NB4 (cell line): Measurements from ENCODE around the gene SCO2.

Experiments
- MYC ChIP-seq: IDR thresholded peaks from 2 replicates; pipeline ENCODE4 v1.6.1; 2011; ENCODE audit warnings: low read depth, low read length
- TF ChIP-seq, protein P1 (sequence below): IDR thresholded peaks from one replicate; pipeline ENCODE4 v1.5.1; 2012; ENCODE audit warnings: low read depth, low read length
- TF ChIP-seq, protein P2 (sequence below): IDR thresholded peaks from 2 replicates; pipeline ENCODE4 v1.6.1; 2011; ENCODE audit warnings: low read depth, low read length

DNA sequence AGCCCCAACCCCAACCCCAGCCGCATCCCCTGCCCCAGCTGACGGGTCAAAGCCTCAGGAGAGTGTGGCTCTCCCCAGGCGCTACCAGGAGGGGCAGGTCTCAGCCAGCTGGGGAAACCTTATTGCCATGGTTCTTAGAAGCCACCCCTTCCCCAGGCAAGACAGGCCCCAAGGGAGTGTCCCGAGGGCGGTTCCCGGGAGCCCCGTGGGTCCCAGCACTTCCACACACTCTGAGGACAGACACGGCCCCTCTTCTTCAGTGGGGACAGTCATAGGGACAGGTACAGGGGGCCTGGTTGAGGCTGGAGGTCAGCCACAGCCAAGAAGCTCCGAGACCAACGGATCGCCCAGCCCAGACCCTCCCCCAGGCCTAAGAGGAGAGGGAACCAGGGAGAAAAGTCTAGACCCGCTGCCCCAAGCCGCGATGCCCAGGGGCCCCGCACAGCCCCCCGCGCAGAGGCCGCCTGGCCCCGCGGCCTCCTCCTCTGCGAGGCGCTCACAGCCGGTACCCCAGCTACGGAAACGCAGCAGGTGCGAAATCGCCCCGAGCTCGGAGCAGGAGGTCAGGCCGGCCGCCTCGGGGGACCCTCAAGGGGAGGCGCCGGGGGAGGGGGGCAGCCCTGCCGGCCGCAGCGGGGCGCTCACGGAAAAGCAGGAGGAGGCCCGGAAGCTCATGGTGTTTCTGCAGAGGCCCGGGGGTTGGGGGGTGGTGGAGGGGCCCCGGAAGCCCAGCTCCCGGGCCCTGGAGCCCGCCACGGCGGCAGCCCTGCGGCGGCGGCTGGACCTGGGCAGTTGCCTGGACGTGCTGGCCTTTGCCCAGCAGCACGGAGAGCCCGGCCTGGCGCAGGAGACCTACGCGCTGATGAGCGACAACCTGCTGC lies 22.9 kb upstream of the SCO2 start:
- TF ChIP-seq, protein P1, sequence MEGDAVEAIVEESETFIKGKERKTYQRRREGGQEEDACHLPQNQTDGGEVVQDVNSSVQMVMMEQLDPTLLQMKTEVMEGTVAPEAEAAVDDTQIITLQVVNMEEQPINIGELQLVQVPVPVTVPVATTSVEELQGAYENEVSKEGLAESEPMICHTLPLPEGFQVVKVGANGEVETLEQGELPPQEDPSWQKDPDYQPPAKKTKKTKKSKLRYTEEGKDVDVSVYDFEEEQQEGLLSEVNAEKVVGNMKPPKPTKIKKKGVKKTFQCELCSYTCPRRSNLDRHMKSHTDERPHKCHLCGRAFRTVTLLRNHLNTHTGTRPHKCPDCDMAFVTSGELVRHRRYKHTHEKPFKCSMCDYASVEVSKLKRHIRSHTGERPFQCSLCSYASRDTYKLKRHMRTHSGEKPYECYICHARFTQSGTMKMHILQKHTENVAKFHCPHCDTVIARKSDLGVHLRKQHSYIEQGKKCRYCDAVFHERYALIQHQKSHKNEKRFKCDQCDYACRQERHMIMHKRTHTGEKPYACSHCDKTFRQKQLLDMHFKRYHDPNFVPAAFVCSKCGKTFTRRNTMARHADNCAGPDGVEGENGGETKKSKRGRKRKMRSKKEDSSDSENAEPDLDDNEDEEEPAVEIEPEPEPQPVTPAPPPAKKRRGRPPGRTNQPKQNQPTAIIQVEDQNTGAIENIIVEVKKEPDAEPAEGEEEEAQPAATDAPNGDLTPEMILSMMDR: peak; percentile 3
- TF ChIP-seq, protein P2, sequence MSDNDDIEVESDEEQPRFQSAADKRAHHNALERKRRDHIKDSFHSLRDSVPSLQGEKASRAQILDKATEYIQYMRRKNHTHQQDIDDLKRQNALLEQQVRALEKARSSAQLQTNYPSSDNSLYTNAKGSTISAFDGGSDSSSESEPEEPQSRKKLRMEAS: no peak
- TF ChIP-seq MYC: no peak
